Measurements from ENCODE around the gene OPALIN. TPM values are rescaled to one million over a fixed set of nuclear protein-coding genes. Genes with fewer than 3 reads are reported as not detected.
A peak's percentile ranks its signal among the peaks of the same experiment; 100 is the strongest.

The OPALIN gene
- total RNA-seq, 4 donors from 2014 or later, result not detected

DNA sequence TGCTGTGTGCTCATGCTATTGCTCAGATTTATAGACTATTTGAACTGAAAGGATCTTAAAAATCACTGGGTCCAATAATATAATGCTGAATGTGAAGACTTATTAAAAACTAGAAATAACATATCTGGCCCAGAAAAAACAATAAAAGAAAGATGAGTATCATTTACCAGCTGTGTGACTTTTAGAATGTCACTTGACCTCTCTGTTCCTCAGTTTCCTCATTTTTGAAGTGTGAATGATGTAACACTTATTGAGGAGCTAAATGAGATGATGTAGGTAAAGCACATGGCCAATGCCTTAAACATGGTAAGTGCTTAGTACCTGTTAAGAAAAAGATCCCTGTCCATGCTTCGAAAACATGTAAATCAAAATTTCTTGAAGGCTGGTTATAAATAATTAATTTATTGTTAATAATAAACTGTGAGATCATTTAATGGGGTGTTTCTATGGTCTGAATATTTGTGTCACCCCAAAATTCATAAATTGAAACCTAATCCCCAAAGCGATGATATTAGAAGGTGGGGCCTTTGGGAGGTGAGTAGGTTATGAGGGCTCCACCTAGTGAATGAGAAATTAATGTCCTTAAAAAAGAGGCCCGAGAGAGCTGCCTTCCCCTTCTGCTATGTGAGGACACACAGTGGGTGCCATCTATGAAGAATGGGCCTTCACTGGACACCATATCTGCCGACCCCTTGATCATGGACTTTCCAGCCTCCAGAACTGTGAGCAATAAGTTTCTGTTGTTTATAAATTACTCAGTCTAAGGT is 41.6 kb downstream of the OPALIN start:
- H3K36me3 ChIP-seq, result no peaks in the 10 kb centered on the region
- H3K9me3 ChIP-seq, result no peaks in the 10 kb centered on the region
- H3K4me3 ChIP-seq, result no peak overlapping the region
- no peaks in the 10 kb centered on the region for H3K4me1 ChIP-seq
- TF ChIP-seq, protein P1, sequence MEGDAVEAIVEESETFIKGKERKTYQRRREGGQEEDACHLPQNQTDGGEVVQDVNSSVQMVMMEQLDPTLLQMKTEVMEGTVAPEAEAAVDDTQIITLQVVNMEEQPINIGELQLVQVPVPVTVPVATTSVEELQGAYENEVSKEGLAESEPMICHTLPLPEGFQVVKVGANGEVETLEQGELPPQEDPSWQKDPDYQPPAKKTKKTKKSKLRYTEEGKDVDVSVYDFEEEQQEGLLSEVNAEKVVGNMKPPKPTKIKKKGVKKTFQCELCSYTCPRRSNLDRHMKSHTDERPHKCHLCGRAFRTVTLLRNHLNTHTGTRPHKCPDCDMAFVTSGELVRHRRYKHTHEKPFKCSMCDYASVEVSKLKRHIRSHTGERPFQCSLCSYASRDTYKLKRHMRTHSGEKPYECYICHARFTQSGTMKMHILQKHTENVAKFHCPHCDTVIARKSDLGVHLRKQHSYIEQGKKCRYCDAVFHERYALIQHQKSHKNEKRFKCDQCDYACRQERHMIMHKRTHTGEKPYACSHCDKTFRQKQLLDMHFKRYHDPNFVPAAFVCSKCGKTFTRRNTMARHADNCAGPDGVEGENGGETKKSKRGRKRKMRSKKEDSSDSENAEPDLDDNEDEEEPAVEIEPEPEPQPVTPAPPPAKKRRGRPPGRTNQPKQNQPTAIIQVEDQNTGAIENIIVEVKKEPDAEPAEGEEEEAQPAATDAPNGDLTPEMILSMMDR (IDR thresholded peaks at IDR 0.05), result no peak
- TF ChIP-seq POLR2AphosphoS5 (IDR thresholded peaks at IDR 0.05) (no peak), EP300 (IDR thresholded peaks at IDR 0.05) (no peak), POLR2A (IDR thresholded peaks at IDR 0.05; ENCODE audit: low read depth) (no peak)
- WGBS, result 94% methylated on average over 4 of the region's 4 CpGs
- intact Hi-C loops (cut with DNase I), result no loop called here
- no peak overlapping the region for H3K27ac ChIP-seq (replicated peaks in 1 of 4)
- no peak for DNase-seq (ENCODE audit: extremely low spot score)
- H3K27me3 ChIP-seq, result no peaks in the 10 kb centered on the region

DNA sequence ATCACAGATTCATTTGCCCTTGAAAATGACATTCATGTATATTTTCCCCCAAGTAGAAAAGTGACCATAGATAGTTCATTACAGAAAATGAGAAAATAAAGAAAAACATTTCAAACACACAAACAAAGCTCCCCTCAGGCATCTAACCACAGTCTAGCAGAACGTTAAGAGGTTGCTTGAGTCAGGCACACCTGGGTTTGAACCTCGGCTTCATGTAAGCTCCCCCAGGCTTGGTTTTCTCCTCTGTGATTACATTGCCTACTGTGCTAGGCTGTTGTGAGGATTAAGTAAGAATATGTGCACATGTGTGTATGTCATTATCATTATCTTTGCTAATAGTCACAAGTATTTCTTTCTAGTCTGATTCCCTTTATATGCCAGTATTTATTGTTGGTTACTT is 45.5 kb downstream of the OPALIN start:
- no peak for DNase-seq (ENCODE audit: extremely low spot score)
- H3K4me3 ChIP-seq, result no peak overlapping the region
- WGBS, result 79% methylated on average over 2 of the region's 2 CpGs
- no peaks in the 10 kb centered on the region for H3K36me3 ChIP-seq
- H3K4me1 ChIP-seq, result peaks cover 10 to 19% (median 18%) of the 10 kb centered on the region in 4 donors
- TF ChIP-seq POLR2A (IDR thresholded peaks at IDR 0.05; ENCODE audit: low read depth) (no peak), EP300 (IDR thresholded peaks at IDR 0.05) (no peak), POLR2AphosphoS5 (IDR thresholded peaks at IDR 0.05) (no peak)
- TF ChIP-seq, protein P1 (IDR thresholded peaks at IDR 0.05), result no peak
- H3K9me3 ChIP-seq, result no peaks in the 10 kb centered on the region
- H3K27me3 ChIP-seq, result no peaks in the 10 kb centered on the region
- H3K27ac ChIP-seq (replicated peaks in 1 of 4), result no peak overlapping the region
- intact Hi-C loops (cut with DNase I), result no loop called here

DNA sequence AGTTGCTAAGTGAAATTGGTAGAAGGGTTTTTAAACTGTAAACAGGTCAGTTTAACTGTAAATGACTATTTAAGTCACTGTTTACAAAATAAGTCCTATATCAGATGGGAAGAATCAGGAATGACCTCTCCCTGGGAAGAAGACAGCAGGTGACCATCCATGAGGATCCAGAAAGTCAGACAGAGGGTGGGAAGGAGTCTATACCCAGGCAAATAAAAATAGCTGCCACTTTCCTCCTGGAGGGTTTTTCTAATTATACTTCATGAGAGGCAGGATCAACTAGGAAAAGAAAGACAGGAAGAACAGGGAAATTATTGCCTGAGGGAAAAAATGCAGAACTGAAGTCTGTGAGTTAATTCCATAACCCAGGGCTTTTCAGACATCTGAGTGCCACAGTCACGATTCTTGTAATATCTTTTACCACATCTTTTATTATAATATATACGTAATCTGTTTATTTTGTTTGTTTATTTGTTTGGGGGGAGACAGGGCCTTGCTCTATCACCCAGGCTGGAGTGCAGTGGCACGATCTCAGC is 47.6 kb downstream of the OPALIN start:
- intact Hi-C loops (cut with DNase I), result no loop called here

DNA sequence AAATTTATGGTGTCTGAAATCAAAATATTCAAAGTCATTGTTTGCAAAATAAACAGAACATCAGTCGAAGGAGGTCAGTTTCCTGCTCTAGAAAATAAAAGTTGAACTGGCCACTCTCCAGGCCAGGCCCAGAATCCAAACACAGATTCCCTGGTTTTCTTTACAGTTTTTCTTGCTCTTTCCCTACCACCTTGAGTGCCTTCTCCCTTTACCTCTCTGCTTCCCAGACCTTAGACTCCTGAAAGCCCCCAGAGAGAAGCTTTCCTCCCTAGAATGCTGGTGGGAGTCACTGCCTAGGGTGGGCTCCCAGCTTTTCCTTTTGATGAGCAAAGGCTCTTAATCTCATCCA is 48.5 kb downstream of the OPALIN start:
- H3K9me3 ChIP-seq, result no peaks in the 10 kb centered on the region
- H3K27ac ChIP-seq (replicated peaks in 1 of 4), result peak overlapping the region in 1 of 4 donors; percentile 45
- H3K4me3 ChIP-seq, result no peak overlapping the region
- intact Hi-C loops (cut with DNase I), result no loop called here
- peaks cover 10 to 19% (median 18%) of the 10 kb centered on the region in 4 donors for H3K4me1 ChIP-seq
- no peaks in the 10 kb centered on the region for H3K27me3 ChIP-seq
- no peaks in the 10 kb centered on the region for H3K36me3 ChIP-seq
- WGBS, result 27% methylated on average over 1 of the region's 1 CpG
- no peak for DNase-seq (ENCODE audit: extremely low spot score)
- TF ChIP-seq POLR2A (IDR thresholded peaks at IDR 0.05; ENCODE audit: low read depth) (no peak), POLR2AphosphoS5 (IDR thresholded peaks at IDR 0.05) (no peak), EP300 (IDR thresholded peaks at IDR 0.05) (no peak)
- TF ChIP-seq, protein P1 (IDR thresholded peaks at IDR 0.05), result no peak

More for the DNA sequence above, 47.6 kb downstream of the OPALIN start:
- TF ChIP-seq, protein P1 (IDR thresholded peaks at IDR 0.05), result no peak
- TF ChIP-seq POLR2AphosphoS5 (IDR thresholded peaks at IDR 0.05), result no peak
- no peak for TF ChIP-seq POLR2A (IDR thresholded peaks at IDR 0.05; ENCODE audit: low read depth)
- no peak for TF ChIP-seq EP300 (IDR thresholded peaks at IDR 0.05)
- Histone ChIP-seq H3K27ac (replicated peaks in 1 of 4) (no peak overlapping the region), H3K4me1 (peaks cover 10 to 19% (median 18%) of the 10 kb centered on the region in 4 donors), H3K9me3 (no peaks in the 10 kb centered on the region), H3K4me3 (no peak overlapping the region), H3K27me3 (no peaks in the 10 kb centered on the region), H3K36me3 (no peaks in the 10 kb centered on the region)
- WGBS, result 71% methylated on average over 3 of the region's 3 CpGs
- no peak for DNase-seq (ENCODE audit: extremely low spot score)

Data from esophagus muscularis mucosa (tissue), 4 donors.